ENCODE measurements around the gene TENM3.

DNA sequence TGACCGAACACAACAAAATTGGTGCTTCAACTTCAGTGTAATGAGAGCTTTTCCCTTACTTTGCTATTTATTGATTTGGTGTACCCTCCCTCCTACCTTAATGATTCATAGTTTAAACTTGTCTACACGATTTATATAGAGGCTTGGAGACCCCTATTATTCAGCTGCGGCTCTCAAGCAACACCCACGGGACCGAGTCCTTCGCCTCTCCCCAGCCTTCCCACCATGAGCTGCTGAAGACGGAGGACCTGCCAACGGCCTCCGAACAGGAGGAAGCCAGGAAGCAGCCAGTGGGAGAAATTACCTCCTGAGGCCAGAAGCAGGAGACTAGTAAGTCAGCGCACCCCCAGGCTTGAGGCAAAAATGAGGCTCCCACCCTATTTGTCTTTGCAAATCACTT, 595.3 kb downstream of the TENM3 start:
- TF ChIP-seq, protein P1, sequence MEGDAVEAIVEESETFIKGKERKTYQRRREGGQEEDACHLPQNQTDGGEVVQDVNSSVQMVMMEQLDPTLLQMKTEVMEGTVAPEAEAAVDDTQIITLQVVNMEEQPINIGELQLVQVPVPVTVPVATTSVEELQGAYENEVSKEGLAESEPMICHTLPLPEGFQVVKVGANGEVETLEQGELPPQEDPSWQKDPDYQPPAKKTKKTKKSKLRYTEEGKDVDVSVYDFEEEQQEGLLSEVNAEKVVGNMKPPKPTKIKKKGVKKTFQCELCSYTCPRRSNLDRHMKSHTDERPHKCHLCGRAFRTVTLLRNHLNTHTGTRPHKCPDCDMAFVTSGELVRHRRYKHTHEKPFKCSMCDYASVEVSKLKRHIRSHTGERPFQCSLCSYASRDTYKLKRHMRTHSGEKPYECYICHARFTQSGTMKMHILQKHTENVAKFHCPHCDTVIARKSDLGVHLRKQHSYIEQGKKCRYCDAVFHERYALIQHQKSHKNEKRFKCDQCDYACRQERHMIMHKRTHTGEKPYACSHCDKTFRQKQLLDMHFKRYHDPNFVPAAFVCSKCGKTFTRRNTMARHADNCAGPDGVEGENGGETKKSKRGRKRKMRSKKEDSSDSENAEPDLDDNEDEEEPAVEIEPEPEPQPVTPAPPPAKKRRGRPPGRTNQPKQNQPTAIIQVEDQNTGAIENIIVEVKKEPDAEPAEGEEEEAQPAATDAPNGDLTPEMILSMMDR (IDR thresholded peaks at IDR 0.05; ENCODE audit: borderline replicate concordance, extremely low read depth, low read length, poor library complexity, severe bottlenecking) = no peak
- no peak for TF ChIP-seq EZH2 (IDR thresholded peaks at IDR 0.05; ENCODE audit: borderline replicate concordance, low read depth, low read length, severe bottlenecking)
